Neural progenitor cell (in vitro differentiated cells): ENCODE results near the gene MAPRE3. TPM values are rescaled to one million over a fixed set of nuclear protein-coding genes. Genes with fewer than 3 reads are reported as not detected.

ENCODE experiments used
- DNase-seq: peaks from one replicate; pipeline ENCODE4 v3.0.0-alpha.2; 2016; ENCODE audit warnings: low spot score
- H2AFZ ChIP-seq: fragments of 200-600 bp; sonication (generic); replicated peaks from 2 replicates; pipeline ENCODE4 v1.6.1; 2016; ENCODE audit warnings: antibody characterized with exemption
- H3F3A ChIP-seq: fragments of 200-600 bp; sonication (generic); 2 replicates; pipeline ENCODE4 v1.6.1; 2016; ENCODE audit warnings: antibody characterized with exemption, low read depth
- H3K27ac ChIP-seq: fragments of 200-600 bp; sonication (generic); 2 replicates; pipeline ENCODE4 v1.5.1; 2016; ENCODE audit warnings: mild to moderate bottlenecking
- H3K27me3 ChIP-seq: fragments of 200-600 bp; sonication (generic); 2 replicates; pipeline ENCODE4 v1.6.1; 2016; ENCODE audit warnings: mild to moderate bottlenecking, moderate library complexity
- H3K36me3 ChIP-seq: fragments of 200-600 bp; sonication (generic); 2 replicates; pipeline ENCODE4 v1.5.1; 2016
- H3K4me1 ChIP-seq: fragments of 200-600 bp; sonication (generic); 2 replicates; pipeline ENCODE4 v1.6.1; 2016; ENCODE audit warnings: mixed run types
- H3K4me2 ChIP-seq: fragments of 200-600 bp; sonication (generic); 2 replicates; pipeline ENCODE4 v1.6.1; 2016
- H3K4me3 ChIP-seq: fragments of 200-600 bp; sonication (generic); 2 replicates; pipeline ENCODE4 v1.5.1; 2016
- H3K79me2 ChIP-seq: fragments of 200-600 bp; sonication (generic); 2 replicates; pipeline ENCODE4 v1.6.1; 2016; ENCODE audit warnings: low read depth
- H3K9ac ChIP-seq: fragments of 200-600 bp; sonication (generic); 2 replicates; pipeline ENCODE4 v1.6.1; 2016
- H3K9me3 ChIP-seq: fragments of 200-600 bp; sonication (generic); 2 replicates; pipeline ENCODE4 v1.5.1; 2016; ENCODE audit warnings: low read depth
- H4K20me1 ChIP-seq: fragments of 200-600 bp; sonication (generic); 2 replicates; pipeline ENCODE4 v1.6.1; 2016; ENCODE audit warnings: low read depth
- H3K27ac Mint-ChIP-seq: 3 replicates; pipeline ENCODE4 v1.8.0; 2021; ENCODE audit warnings: mixed read lengths
- H3K27me3 Mint-ChIP-seq: 2 replicates; pipeline ENCODE4 v1.8.0; 2022; ENCODE audit warnings: low read depth, mild to moderate bottlenecking, inconsistent platforms, moderate library complexity, mixed read lengths; ENCODE audit not compliant: insufficient read depth
- H3K36me3 Mint-ChIP-seq: 3 replicates; pipeline ENCODE4 v1.8.0; 2021; ENCODE audit warnings: mixed read lengths
- H3K4me1 Mint-ChIP-seq: 3 replicates; pipeline ENCODE4 v1.8.0; 2021; ENCODE audit warnings: mixed read lengths
- H3K4me3 Mint-ChIP-seq: 3 replicates; pipeline ENCODE4 v1.8.0; 2021; ENCODE audit warnings: mild to moderate bottlenecking, moderate library complexity, mixed read lengths
- H3K9me3 Mint-ChIP-seq: 3 replicates; pipeline ENCODE4 v1.8.0; 2020; ENCODE audit warnings: mixed read lengths
- CTCF ChIP-seq: fragments of 200-600 bp; sonication (generic); IDR thresholded peaks from 2 replicates; pipeline ENCODE4 v1.5.1; 2017; ENCODE audit warnings: antibody characterized with exemption, mild to moderate bottlenecking
- EZH2 ChIP-seq: fragments of 200-600 bp; sonication (generic); IDR thresholded peaks from 2 replicates; pipeline ENCODE4 v1.6.1; 2017; ENCODE audit warnings: antibody characterized with exemption, mild to moderate bottlenecking, moderate library complexity
- EZH2phosphoT487 ChIP-seq: fragments of 200-600 bp; sonication (generic); IDR thresholded peaks from 2 replicates; pipeline ENCODE4 v1.6.1; 2017; ENCODE audit warnings: antibody characterized with exemption
- total RNA-seq: library from RNA; depleted of rRNA; stranded (reverse); fragments of >200 nt; gene quantifications from 2 replicates; pipeline ENCODE4 v1.2.3, GENCODE V29; 2015; ENCODE audit warnings: low replicate concordance

Gene MAPRE3
- total RNA-seq, 1 donor from 2014 or later = 3.1 TPM

GRCh38 chr2:27038631-27039339, 68.3 kb downstream of the MAPRE3 start:
- Mint-ChIP-seq H3K4me3 (no peak overlapping the region), H3K4me1 (peaks cover 7% of the 10 kb centered on the region), H3K36me3 (peaks cover 20% of the 10 kb centered on the region), H3K27me3 (no peaks in the 10 kb centered on the region), H3K27ac (no peak overlapping the region), H3K9me3 (no peaks in the 10 kb centered on the region)
- H3K27ac ChIP-seq = no peak overlapping the region
- no peak for DNase-seq
- peaks cover 3% of the 10 kb centered on the region for H4K20me1 ChIP-seq
- H3K79me2 ChIP-seq = peaks cover 4% of the 10 kb centered on the region
- no peaks in the 10 kb centered on the region for H3K4me1 ChIP-seq
- H3K4me2 ChIP-seq = no peak overlapping the region
- no peaks in the 10 kb centered on the region for H3K36me3 ChIP-seq
- H2AFZ ChIP-seq = no peak overlapping the region
- H3K9ac ChIP-seq = no peak overlapping the region
- H3K27me3 ChIP-seq = no peaks in the 10 kb centered on the region
- H3K4me3 ChIP-seq = no peak overlapping the region
- H3K9me3 ChIP-seq = no peaks in the 10 kb centered on the region
- no peaks in the 10 kb centered on the region for H3F3A ChIP-seq
- TF ChIP-seq EZH2 = no peak
- TF ChIP-seq EZH2phosphoT487 = no peak
- TF ChIP-seq CTCF = no peak

GRCh38 chr2:27039426-27039825, 69.0 kb downstream of the MAPRE3 start:
- H2AFZ ChIP-seq = no peak overlapping the region
- Mint-ChIP-seq H3K4me1 (peaks cover 2% of the 10 kb centered on the region), H3K36me3 (peaks cover 20% of the 10 kb centered on the region), H3K9me3 (no peaks in the 10 kb centered on the region), H3K4me3 (no peak overlapping the region), H3K27me3 (no peaks in the 10 kb centered on the region), H3K27ac (no peak overlapping the region)
- H3F3A ChIP-seq = no peaks in the 10 kb centered on the region
- DNase-seq = no peak
- H3K36me3 ChIP-seq = no peaks in the 10 kb centered on the region
- H3K4me1 ChIP-seq = no peaks in the 10 kb centered on the region
- no peaks in the 10 kb centered on the region for H3K27me3 ChIP-seq
- H3K4me2 ChIP-seq = no peak overlapping the region
- no peaks in the 10 kb centered on the region for H3K9me3 ChIP-seq
- H3K79me2 ChIP-seq = no peaks in the 10 kb centered on the region
- H4K20me1 ChIP-seq = no peaks in the 10 kb centered on the region
- TF ChIP-seq EZH2 (no peak), EZH2phosphoT487 (no peak), CTCF (no peak)
- H3K9ac ChIP-seq = no peak overlapping the region
- H3K4me3 ChIP-seq = no peak overlapping the region
- H3K27ac ChIP-seq = no peak overlapping the region

- H4K20me1 ChIP-seq = no peaks in the 10 kb centered on the region
Observed at GRCh38 chr2:27039871-27040270, 69.4 kb downstream of the MAPRE3 start.

More at GRCh38 chr2:27039871-27040270, 69.4 kb downstream of the MAPRE3 start:
- Mint-ChIP-seq H3K4me3 (no peak overlapping the region), H3K9me3 (no peaks in the 10 kb centered on the region), H3K36me3 (peaks cover 20% of the 10 kb centered on the region), H3K27ac (no peak overlapping the region), H3K4me1 (peaks cover 2% of the 10 kb centered on the region), H3K27me3 (no peaks in the 10 kb centered on the region)
- Histone ChIP-seq H3K27me3 (no peaks in the 10 kb centered on the region), H2AFZ (no peak overlapping the region), H3K27ac (no peak overlapping the region), H3K9me3 (no peaks in the 10 kb centered on the region), H3F3A (no peaks in the 10 kb centered on the region), H3K4me3 (no peak overlapping the region), H3K4me2 (no peak overlapping the region), H3K4me1 (no peaks in the 10 kb centered on the region), H3K79me2 (no peaks in the 10 kb centered on the region), H3K9ac (no peak overlapping the region), H3K36me3 (no peaks in the 10 kb centered on the region)
- DNase-seq = no peak
- TF ChIP-seq CTCF (no peak), EZH2phosphoT487 (no peak)
